NCI-H226 (cell line): ENCODE measurements around the gene RPS6KA3.
"Not testable (repeated sequence)": the region's sequence is repeated elsewhere in the genome, so short reads cannot be mapped to it uniquely, and the experiment has no call there.

ENCODE experiments used
- DNase-seq: peaks from one replicate; pipeline ENCODE4 v3.0.0-alpha.2; 2015

Gene RPS6KA3

GRCh38 chrX:20141281-20142220 is 125.2 kb downstream of the RPS6KA3 start, which contains the start of gene EIF1AX:
TSS of gene EIF1AX (minus strand) at chrX:20141838. CDS start at chrX:20141640, 198 bp downstream.
- peak; percentile 89 for DNase-seq

GRCh38 chrX:20140420-20140819 is 126.3 kb downstream of the RPS6KA3 start:
- DNase-seq, result no peak

- no peak for DNase-seq
Observed at GRCh38 chrX:20139966-20140365, 126.7 kb downstream of the RPS6KA3 start.

- DNase-seq, result no peak
Observed at GRCh38 chrX:20135944-20136343, 130.8 kb downstream of the RPS6KA3 start.

- DNase-seq, result no peak
Observed at GRCh38 chrX:20132666-20133065, 134.0 kb downstream of the RPS6KA3 start.

GRCh38 chrX:20130357-20130756 is 136.4 kb downstream of the RPS6KA3 start:
- DNase-seq, result no peak

GRCh38 chrX:20129547-20129946 is 137.2 kb downstream of the RPS6KA3 start:
- DNase-seq, result no peak

GRCh38 chrX:20128670-20129069 is 138.0 kb downstream of the RPS6KA3 start:
- DNase-seq, result peak; percentile 20

- not testable (repeated sequence) for DNase-seq
Observed at GRCh38 chrX:20127440-20127839, 139.3 kb downstream of the RPS6KA3 start.

GRCh38 chrX:20126833-20127232 is 139.9 kb downstream of the RPS6KA3 start:
- not testable (repeated sequence) for DNase-seq

- DNase-seq, result no peak
Observed at GRCh38 chrX:20124964-20125363, 141.7 kb downstream of the RPS6KA3 start.

GRCh38 chrX:20118065-20118824 is 148.5 kb downstream of the RPS6KA3 start:
- DNase-seq, result peak; percentile 11

GRCh38 chrX:20116577-20117240 is 150.0 kb downstream of the RPS6KA3 start, which contains the start of gene MAP7D2:
TSS of gene MAP7D2 (minus strand) at chrX:20116907. CDS start at chrX:20116879, 28 bp downstream.
- no peak for DNase-seq

GRCh38 chrX:20116087-20116576 is 150.6 kb downstream of the RPS6KA3 start:
- DNase-seq, result no peak

- no peak for DNase-seq
Observed at GRCh38 chrX:20112022-20112774, 154.5 kb downstream of the RPS6KA3 start.

GRCh38 chrX:20111271-20111670 is 155.4 kb downstream of the RPS6KA3 start:
- no peak for DNase-seq

GRCh38 chrX:20101934-20102581 is 164.7 kb downstream of the RPS6KA3 start:
- no peak for DNase-seq
